ENCODE data around the gene UNC79.

UNC79 gene

GRCh38 chr14:93727917-93728650 lies 297.3 kb downstream of the UNC79 start:
- Histone ChIP-seq H3K9ac (ENCODE audit: insufficient read length, low read depth) (no peak overlapping the region), H3K36me3 (ENCODE audit: insufficient read depth, insufficient read length, low read length) (no peaks in the 10 kb centered on the region)
- TF ChIP-seq ZNF274 (IDR thresholded peaks at IDR 0.05; ENCODE audit: low read depth, low read length) (no peak), SUZ12 (IDR thresholded peaks at IDR 0.05; ENCODE audit: extremely low read depth, insufficient read depth, insufficient read length) (no peak), YY1 (IDR thresholded peaks at IDR 0.05; ENCODE audit: insufficient read depth, insufficient read length) (no peak)

GRCh38 chr14:93728651-93729016 lies 297.9 kb downstream of the UNC79 start:
- Histone ChIP-seq H3K9me3 (ENCODE audit: insufficient read depth, low read length) (no peaks in the 10 kb centered on the region), H3K4me3 (ENCODE audit: insufficient read length, low read depth) (no peak overlapping the region), H3K9ac (ENCODE audit: insufficient read length, low read depth) (no peak overlapping the region), H3K36me3 (ENCODE audit: insufficient read depth, insufficient read length, low read length) (no peaks in the 10 kb centered on the region), H3K4me1 (ENCODE audit: insufficient read depth, insufficient read length) (peaks cover 7% of the 10 kb centered on the region), H3K27me3 (ENCODE audit: insufficient read depth, insufficient read length) (no peaks in the 10 kb centered on the region)
- TF ChIP-seq ZNF274 (IDR thresholded peaks at IDR 0.05; ENCODE audit: low read depth, low read length) (no peak), YY1 (IDR thresholded peaks at IDR 0.05; ENCODE audit: insufficient read depth, insufficient read length) (no peak)
- no peak for DNase-seq (ENCODE audit: low read depth, low spot score)

More at GRCh38 chr14:93727917-93728650, 297.3 kb downstream of the UNC79 start:
- Histone ChIP-seq H3K27me3 (ENCODE audit: insufficient read depth, insufficient read length) (no peaks in the 10 kb centered on the region), H3K4me3 (ENCODE audit: insufficient read length, low read depth) (no peak overlapping the region), H3K9me3 (ENCODE audit: insufficient read depth, low read length) (no peaks in the 10 kb centered on the region), H3K4me1 (ENCODE audit: insufficient read depth, insufficient read length) (peaks cover 7% of the 10 kb centered on the region)
- no peak for DNase-seq (ENCODE audit: low read depth, low spot score)

DNA sequence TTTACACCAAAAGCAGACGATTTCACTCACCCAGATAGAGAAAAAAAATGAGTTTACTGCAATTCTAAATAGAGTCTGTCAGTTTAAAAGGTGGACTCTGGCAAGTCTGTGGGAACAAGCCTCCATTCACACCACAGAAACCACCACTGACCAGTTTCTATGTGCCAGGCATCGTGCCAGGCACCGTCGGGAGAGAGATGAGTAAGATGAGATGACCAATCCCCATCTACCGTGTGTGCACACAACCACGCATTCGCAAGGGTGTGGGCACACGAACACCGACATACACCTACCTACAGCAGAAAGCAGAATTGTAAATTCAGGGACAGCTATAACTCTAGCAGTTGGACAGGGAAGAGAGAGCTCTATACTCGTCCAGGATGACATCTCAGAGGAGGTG lies 299.3 kb downstream of the UNC79 start:
- peaks cover 7% of the 10 kb centered on the region for H3K4me1 ChIP-seq (ENCODE audit: insufficient read depth, insufficient read length)
- no peak overlapping the region for H3K9ac ChIP-seq (ENCODE audit: insufficient read length, low read depth)
- H3K9me3 ChIP-seq (ENCODE audit: insufficient read depth, low read length), result no peaks in the 10 kb centered on the region
- H3K27me3 ChIP-seq (ENCODE audit: insufficient read depth, insufficient read length), result no peaks in the 10 kb centered on the region
- DNase-seq (ENCODE audit: low read depth, low spot score), result no peak
- H3K4me3 ChIP-seq (ENCODE audit: insufficient read length, low read depth), result no peak overlapping the region
- H3K36me3 ChIP-seq (ENCODE audit: insufficient read depth, insufficient read length, low read length), result no peaks in the 10 kb centered on the region
- TF ChIP-seq ZNF274 (IDR thresholded peaks at IDR 0.05; ENCODE audit: low read depth, low read length) (no peak), SUZ12 (IDR thresholded peaks at IDR 0.05; ENCODE audit: extremely low read depth, insufficient read depth, insufficient read length) (no peak), YY1 (IDR thresholded peaks at IDR 0.05; ENCODE audit: insufficient read depth, insufficient read length) (no peak)

- Histone ChIP-seq H3K27me3 (ENCODE audit: insufficient read depth, insufficient read length) (no peaks in the 10 kb centered on the region), H3K4me1 (ENCODE audit: insufficient read depth, insufficient read length) (peaks cover 2% of the 10 kb centered on the region), H3K36me3 (ENCODE audit: insufficient read depth, insufficient read length, low read length) (no peaks in the 10 kb centered on the region), H3K9ac (ENCODE audit: insufficient read length, low read depth) (no peak overlapping the region), H3K4me3 (ENCODE audit: insufficient read length, low read depth) (no peak overlapping the region), H3K9me3 (ENCODE audit: insufficient read depth, low read length) (no peaks in the 10 kb centered on the region)
- TF ChIP-seq SUZ12 (IDR thresholded peaks at IDR 0.05; ENCODE audit: extremely low read depth, insufficient read depth, insufficient read length) (no peak), ZNF274 (IDR thresholded peaks at IDR 0.05; ENCODE audit: low read depth, low read length) (no peak), YY1 (IDR thresholded peaks at IDR 0.05; ENCODE audit: insufficient read depth, insufficient read length) (no peak)
- DNase-seq (ENCODE audit: low read depth, low spot score), result no peak
Observed at GRCh38 chr14:93731753-93732152, 301.0 kb downstream of the UNC79 start.

DNA sequence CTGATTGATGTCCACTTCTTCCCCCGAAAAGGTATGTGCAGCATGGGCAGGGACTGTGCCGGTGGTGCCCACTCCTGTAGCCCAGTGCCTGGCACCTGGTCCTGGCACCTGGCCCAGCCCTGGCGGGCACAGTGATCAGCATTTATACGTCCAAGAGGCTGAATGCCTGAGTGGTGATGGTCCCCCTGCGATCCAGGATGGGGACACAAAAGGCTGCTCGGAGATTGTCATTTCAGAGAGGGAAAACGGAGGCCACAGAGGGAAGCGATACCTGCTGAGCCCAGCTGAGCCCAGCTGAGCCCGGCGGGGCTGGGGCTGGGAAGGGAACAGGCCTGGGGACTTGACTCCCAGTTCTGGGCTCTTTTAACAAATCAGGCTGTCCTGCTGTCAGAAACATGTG lies 301.8 kb downstream of the UNC79 start:
- TF ChIP-seq SUZ12 (IDR thresholded peaks at IDR 0.05; ENCODE audit: extremely low read depth, insufficient read depth, insufficient read length), result no peak
- no peak for TF ChIP-seq YY1 (IDR thresholded peaks at IDR 0.05; ENCODE audit: insufficient read depth, insufficient read length)
- no peak for TF ChIP-seq ZNF274 (IDR thresholded peaks at IDR 0.05; ENCODE audit: low read depth, low read length)
- no peak for DNase-seq (ENCODE audit: low read depth, low spot score)

GRCh38 chr14:93733231-93733630 lies 302.5 kb downstream of the UNC79 start:
- H3K9me3 ChIP-seq (ENCODE audit: insufficient read depth, low read length), result no peaks in the 10 kb centered on the region
- no peaks in the 10 kb centered on the region for H3K27me3 ChIP-seq (ENCODE audit: insufficient read depth, insufficient read length)
- DNase-seq (ENCODE audit: low read depth, low spot score), result no peak
- TF ChIP-seq ZNF274 (IDR thresholded peaks at IDR 0.05; ENCODE audit: low read depth, low read length) (no peak), YY1 (IDR thresholded peaks at IDR 0.05; ENCODE audit: insufficient read depth, insufficient read length) (no peak), SUZ12 (IDR thresholded peaks at IDR 0.05; ENCODE audit: extremely low read depth, insufficient read depth, insufficient read length) (no peak)
- H3K4me3 ChIP-seq (ENCODE audit: insufficient read length, low read depth), result no peak overlapping the region
- H3K36me3 ChIP-seq (ENCODE audit: insufficient read depth, insufficient read length, low read length), result no peaks in the 10 kb centered on the region
- H3K4me1 ChIP-seq (ENCODE audit: insufficient read depth, insufficient read length), result peaks cover 2% of the 10 kb centered on the region
- no peak overlapping the region for H3K9ac ChIP-seq (ENCODE audit: insufficient read length, low read depth)

More for the DNA sequence above, 301.8 kb downstream of the UNC79 start:
- H3K36me3 ChIP-seq (ENCODE audit: insufficient read depth, insufficient read length, low read length), result no peaks in the 10 kb centered on the region
- no peak overlapping the region for H3K9ac ChIP-seq (ENCODE audit: insufficient read length, low read depth)
- H3K27me3 ChIP-seq (ENCODE audit: insufficient read depth, insufficient read length), result no peaks in the 10 kb centered on the region
- H3K4me3 ChIP-seq (ENCODE audit: insufficient read length, low read depth), result no peak overlapping the region
- H3K9me3 ChIP-seq (ENCODE audit: insufficient read depth, low read length), result no peaks in the 10 kb centered on the region
- peaks cover 2% of the 10 kb centered on the region for H3K4me1 ChIP-seq (ENCODE audit: insufficient read depth, insufficient read length)

DNA sequence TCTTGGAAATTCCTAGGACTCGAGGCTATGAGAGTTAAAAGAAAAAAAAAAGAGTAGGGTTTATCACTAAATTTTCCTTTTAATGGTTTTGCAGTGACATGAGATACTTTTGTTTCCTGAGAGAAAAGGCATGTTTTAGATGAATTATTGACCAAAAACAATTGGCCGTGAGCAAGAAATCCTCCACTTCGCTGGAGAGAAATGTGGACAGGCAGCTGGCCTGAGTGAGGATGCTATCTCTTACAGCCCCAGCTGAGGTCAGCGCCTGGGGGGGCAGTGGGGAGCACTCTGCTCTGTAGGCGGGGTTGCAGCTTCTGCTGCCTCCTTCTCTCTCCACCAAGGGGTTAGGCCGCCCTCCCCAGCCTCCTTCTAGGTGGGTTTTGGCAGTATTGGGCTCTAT lies 302.9 kb downstream of the UNC79 start:
- no peaks in the 10 kb centered on the region for H3K36me3 ChIP-seq (ENCODE audit: insufficient read depth, insufficient read length, low read length)
- no peak for TF ChIP-seq SUZ12 (IDR thresholded peaks at IDR 0.05; ENCODE audit: extremely low read depth, insufficient read depth, insufficient read length)
- no peak for TF ChIP-seq ZNF274 (IDR thresholded peaks at IDR 0.05; ENCODE audit: low read depth, low read length)
- no peak for TF ChIP-seq YY1 (IDR thresholded peaks at IDR 0.05; ENCODE audit: insufficient read depth, insufficient read length)
- H3K9me3 ChIP-seq (ENCODE audit: insufficient read depth, low read length), result no peaks in the 10 kb centered on the region
- no peak overlapping the region for H3K9ac ChIP-seq (ENCODE audit: insufficient read length, low read depth)
- no peak overlapping the region for H3K4me3 ChIP-seq (ENCODE audit: insufficient read length, low read depth)
- H3K4me1 ChIP-seq (ENCODE audit: insufficient read depth, insufficient read length), result peaks cover 2% of the 10 kb centered on the region
- DNase-seq (ENCODE audit: low read depth, low spot score), result no peak
- no peaks in the 10 kb centered on the region for H3K27me3 ChIP-seq (ENCODE audit: insufficient read depth, insufficient read length)
